ENCODE data around the gene MED9. TPM values are rescaled to one million over a fixed set of nuclear protein-coding genes. Genes with fewer than 3 reads are reported as not detected.

The MED9 gene
- total and polyA plus RNA-seq, 2 of the 4 experiments (the other 2 are of a cell fraction), result 6.1 to 10.1 TPM

GRCh38 chr17:17463821-17464220, 13.0 kb upstream of the MED9 start:
- ATAC-seq (ENCODE audit: low read depth), result no peak
- ChIA-PET CTCF (no interaction called here), POLR2A (ENCODE audit: unreplicated experiment) (no interaction called here)
- Histone ChIP-seq H3K56ac (ENCODE audit: extremely low read depth, insufficient read depth, low read length) (no peak overlapping the region), H3K4me3 (ENCODE audit: insufficient read depth, low read depth, low read length) (no peak overlapping the region), H3K36me3 (ENCODE audit: control insufficient read depth, insufficient read depth, low read length) (no peaks in the 10 kb centered on the region), H3K27me3 (ENCODE audit: control insufficient read depth, insufficient read depth, low read length) (peaks cover 40% of the 10 kb centered on the region), H3K14ac (replicated peaks; ENCODE audit: low read depth, low read length) (no peak overlapping the region), H2BK5ac (ENCODE audit: low read depth, low read length, poor library complexity, severe bottlenecking) (no peak overlapping the region), H4K91ac (ENCODE audit: insufficient read depth, low read depth, low read length) (no peak overlapping the region), H3K4me2 (ENCODE audit: low read depth, low read length) (no peak overlapping the region), H3K79me1 (ENCODE audit: low read depth in 1 of 2, low read length in 2 of 2) (no peaks in the 10 kb centered on the region), H2BK15ac (ENCODE audit: low read depth, low read length) (no peak overlapping the region), H3K4me1 (ENCODE audit: control insufficient read depth, insufficient read depth, low read length) (peaks cover 3% of the 10 kb centered on the region; the same call in 1 of the 2 replicates), H3K18ac (ENCODE audit: low read depth, low read length) (no peak overlapping the region), H3K27ac (ENCODE audit: insufficient read depth, low read length) (no peak overlapping the region), H3K9me1 (ENCODE audit: insufficient read depth, low read length) (no peaks in the 10 kb centered on the region), H2AFZ (replicated peaks; ENCODE audit: low read length, poor library complexity) (no peak overlapping the region), H2AK5ac (ENCODE audit: low read depth, low read length) (no peak overlapping the region), H2AK9ac (replicated peaks; ENCODE audit: low read depth, low read length, poor library complexity) (no peak overlapping the region), H3K9ac (ENCODE audit: low read depth, low read length) (no peak overlapping the region), H4K20me1 (ENCODE audit: insufficient read depth, low read length) (no peaks in the 10 kb centered on the region), H4K5ac (ENCODE audit: low read depth, low read length) (no peak overlapping the region), H2BK120ac (ENCODE audit: low read depth, low read length) (no peak overlapping the region), H3K23ac (ENCODE audit: low read depth, low read length) (no peak overlapping the region), H4K8ac (ENCODE audit: low read depth in 2 of 2, low read length in 2 of 2) (no peak overlapping the region), H3K9me3 (ENCODE audit: control insufficient read depth, insufficient read depth, low read length) (peaks cover 3% of the 10 kb centered on the region; the same call in 1 of the 2 replicates), H3K4ac (ENCODE audit: low read depth, low read length) (no peak overlapping the region), H2BK20ac (ENCODE audit: low read depth, low read length) (no peak overlapping the region)
- intact Hi-C loops (cut with micrococcal nuclease), result no loop called here
- dilution Hi-C loops (cut with HindIII; ENCODE audit: low sequenced_read_pairs, unreplicated experiment), result no loop called here
- BruUV-seq (replicated peaks), result no TSS peak
- no peak for DNase-seq
- in situ Hi-C loops (cut with MboI; ENCODE audit: low sequenced_read_pairs), result no loop called here
- TF ChIP-seq NFE2L2 (IDR thresholded peaks at IDR 0.05; ENCODE audit: low read depth, low read length) (no peak), MAZ (IDR thresholded peaks at IDR 0.05; ENCODE audit: borderline replicate concordance, low read depth, low read length) (no peak), CTCF (conservative IDR thresholded peaks at IDR 0.05; ENCODE audit: low read depth, low read length) (no peak), SMC3 (IDR thresholded peaks at IDR 0.05; ENCODE audit: low read depth, low read length) (no peak), BHLHE40 (IDR thresholded peaks at IDR 0.05; ENCODE audit: low read depth, low read length) (no peak), MAFK (IDR thresholded peaks at IDR 0.05; ENCODE audit: low read depth, low read length) (no peak), CEBPB (IDR thresholded peaks at IDR 0.05; ENCODE audit: low read depth, low read length) (no peak), POLR2A (IDR thresholded peaks at IDR 0.05; ENCODE audit: low read depth, low read length) (no peak), MXI1 (IDR thresholded peaks at IDR 0.05; ENCODE audit: borderline replicate concordance, low read depth, low read length) (no peak), RCOR1 (IDR thresholded peaks at IDR 0.05; ENCODE audit: insufficient replicate concordance, low read length) (no peak), RAD21 (IDR thresholded peaks at IDR 0.05; ENCODE audit: low read length) (no peak), CHD1 (IDR thresholded peaks at IDR 0.05; ENCODE audit: low read depth, low read length) (no peak), FOS (IDR thresholded peaks at IDR 0.05; ENCODE audit: low read depth, low read length) (no peak), RFX5 (IDR thresholded peaks at IDR 0.05; ENCODE audit: low read depth, low read length) (no peak)
- TF ChIP-seq, protein P1, sequence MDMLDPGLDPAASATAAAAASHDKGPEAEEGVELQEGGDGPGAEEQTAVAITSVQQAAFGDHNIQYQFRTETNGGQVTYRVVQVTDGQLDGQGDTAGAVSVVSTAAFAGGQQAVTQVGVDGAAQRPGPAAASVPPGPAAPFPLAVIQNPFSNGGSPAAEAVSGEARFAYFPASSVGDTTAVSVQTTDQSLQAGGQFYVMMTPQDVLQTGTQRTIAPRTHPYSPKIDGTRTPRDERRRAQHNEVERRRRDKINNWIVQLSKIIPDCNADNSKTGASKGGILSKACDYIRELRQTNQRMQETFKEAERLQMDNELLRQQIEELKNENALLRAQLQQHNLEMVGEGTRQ (IDR thresholded peaks at IDR 0.05; ENCODE audit: low read depth, low read length), result no peak
- TF ChIP-seq, protein P2, sequence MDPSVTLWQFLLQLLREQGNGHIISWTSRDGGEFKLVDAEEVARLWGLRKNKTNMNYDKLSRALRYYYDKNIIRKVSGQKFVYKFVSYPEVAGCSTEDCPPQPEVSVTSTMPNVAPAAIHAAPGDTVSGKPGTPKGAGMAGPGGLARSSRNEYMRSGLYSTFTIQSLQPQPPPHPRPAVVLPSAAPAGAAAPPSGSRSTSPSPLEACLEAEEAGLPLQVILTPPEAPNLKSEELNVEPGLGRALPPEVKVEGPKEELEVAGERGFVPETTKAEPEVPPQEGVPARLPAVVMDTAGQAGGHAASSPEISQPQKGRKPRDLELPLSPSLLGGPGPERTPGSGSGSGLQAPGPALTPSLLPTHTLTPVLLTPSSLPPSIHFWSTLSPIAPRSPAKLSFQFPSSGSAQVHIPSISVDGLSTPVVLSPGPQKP (IDR thresholded peaks at IDR 0.05; ENCODE audit: borderline replicate concordance, low read depth, low read length), result no peak
- no CpG with 5 or more reads among the region's 6 CpGs for WGBS, 2 experiments (ENCODE audit: extremely low coverage in 2 of 2, insufficient read length in 1 of 2)
